Hepatocyte (in vitro differentiated cells): ENCODE data around the gene KAZALD1.

Source experiments
- CTCF ChIP-seq: fragments of 200-600 bp; sonication (generic); IDR thresholded peaks from 2 replicates; pipeline ENCODE4 v1.5.1; 2016; ENCODE audit warnings: antibody characterized with exemption, mild to moderate bottlenecking; ENCODE audit not compliant: poor library complexity
- EZH2 ChIP-seq: fragments of 200-600 bp; sonication (generic); IDR thresholded peaks from 2 replicates; pipeline ENCODE4 v1.6.1; 2016; ENCODE audit warnings: antibody characterized with exemption, mild to moderate bottlenecking, borderline replicate concordance

- no peak for TF ChIP-seq CTCF
- no peak for TF ChIP-seq EZH2
Observed at GRCh38 chr10:101063050-101063525, 1.3 kb downstream of the KAZALD1 start.
